GM23338 (cell line): ENCODE results near the gene GCNT2. TPM values are rescaled to one million over a fixed set of nuclear protein-coding genes. Genes with fewer than 3 reads are reported as not detected.
A peak's percentile ranks its signal among the peaks of the same experiment; 100 is the strongest.

ENCODE experiments used
- ATAC-seq: fragments of 200-7000 bp; cut with Tn5 transposase; 3 replicates; pipeline ENCODE4 v1.9.1; 2020
- DNase-seq: peaks from one replicate; pipeline ENCODE4 v3.0.0-alpha.2; 2015; ENCODE audit warnings: low spot score
- H2AFZ ChIP-seq: fragments of 200-600 bp; sonication (generic); 2 replicates; pipeline ENCODE4 v1.8.0; 2016; ENCODE audit warnings: antibody characterized with exemption, mild to moderate bottlenecking, moderate library complexity
- H3F3A ChIP-seq: fragments of 200-600 bp; sonication (generic); replicated peaks from 2 replicates; pipeline ENCODE4 v1.8.0; 2017; ENCODE audit warnings: antibody characterized with exemption, mixed run types, low read depth
- H3K27ac ChIP-seq: fragments of 200-600 bp; sonication (generic); 2 replicates; pipeline ENCODE4 v1.6.1; 2016; ENCODE audit warnings: low read depth
- H3K27me3 ChIP-seq: fragments of 200-600 bp; sonication (generic); 2 replicates; pipeline ENCODE4 v1.8.0; 2016; ENCODE audit warnings: mild to moderate bottlenecking, mixed run types, moderate library complexity; ENCODE audit not compliant: insufficient read depth
- H3K36me3 ChIP-seq: fragments of 200-600 bp; sonication (generic); 2 replicates; pipeline ENCODE4 v1.8.0; 2016; ENCODE audit warnings: mild to moderate bottlenecking; ENCODE audit not compliant: insufficient read depth
- H3K4me1 ChIP-seq: fragments of 200-600 bp; sonication (generic); 2 replicates; pipeline ENCODE4 v1.8.0; 2016; ENCODE audit warnings: mild to moderate bottlenecking, moderate library complexity; ENCODE audit not compliant: insufficient read depth
- H3K4me2 ChIP-seq: fragments of 200-600 bp; sonication (generic); 2 replicates; pipeline ENCODE4 v1.7.1; 2017; ENCODE audit warnings: mixed run types
- H3K4me3 ChIP-seq: fragments of 200-600 bp; sonication (generic); 2 replicates; pipeline ENCODE4 v1.6.1; 2016; ENCODE audit warnings: mixed run types
- H3K79me2 ChIP-seq: fragments of 200-600 bp; sonication (generic); replicated peaks from 2 replicates; pipeline ENCODE4 v1.8.0; 2017; ENCODE audit warnings: mild to moderate bottlenecking; ENCODE audit not compliant: insufficient read depth
- H3K9me2 ChIP-seq: fragments of 200-600 bp; sonication (generic); 2 replicates; pipeline ENCODE4 v1.8.0; 2017; ENCODE audit not compliant: insufficient read depth
- H4K20me1 ChIP-seq: fragments of 200-600 bp; sonication (generic); replicated peaks from 2 replicates; pipeline ENCODE4 v1.8.0; 2017; ENCODE audit warnings: mild to moderate bottlenecking; ENCODE audit not compliant: insufficient read depth
- H3K27ac Mint-ChIP-seq: 2 replicates; pipeline ENCODE4 v1.8.0; 2020; ENCODE audit warnings: inconsistent platforms, mild to moderate bottlenecking, moderate library complexity, mixed read lengths
- H3K27me3 Mint-ChIP-seq: 3 replicates; pipeline ENCODE4 v1.8.0; 2022; ENCODE audit warnings: low read depth, mild to moderate bottlenecking, moderate library complexity, mixed read lengths, inconsistent platforms; ENCODE audit not compliant: insufficient read depth, poor library complexity
- H3K36me3 Mint-ChIP-seq: 3 replicates; pipeline ENCODE4 v1.8.0; 2021; ENCODE audit warnings: low read depth, mild to moderate bottlenecking, inconsistent platforms, moderate library complexity, mixed read lengths
- H3K4me1 Mint-ChIP-seq: 3 replicates; pipeline ENCODE4 v1.8.0; 2020; ENCODE audit warnings: mild to moderate bottlenecking, inconsistent platforms, mixed read lengths
- H3K4me3 Mint-ChIP-seq: 3 replicates; pipeline ENCODE4 v1.8.0; 2021; ENCODE audit warnings: moderate library complexity, mild to moderate bottlenecking, inconsistent platforms, mixed read lengths
- H3K9me3 Mint-ChIP-seq: 3 replicates; pipeline ENCODE4 v1.8.0; 2020; ENCODE audit warnings: moderate library complexity, mild to moderate bottlenecking, inconsistent platforms, mixed read lengths
- CREB1 ChIP-seq: fragments of 250-450 bp; sonication (Bioruptor Pico); IDR thresholded peaks from 2 replicates; pipeline ENCODE4 v1.5.0; 2020; ENCODE audit warnings: low read depth, mild to moderate bottlenecking, moderate library complexity
- CTCF ChIP-seq, 2 experiments: fragments of 200-600 bp in 1 of 2; sonication (generic) in 1 of 2; conservative IDR thresholded peaks; 2 replicates each; pipeline versions ENCODE4 v1.5.1 to v1.6.1; 2016 to 2017; ENCODE audit warnings: antibody characterized with exemption in 2 of 2, low read depth in 2 of 2, mild to moderate bottlenecking in 2 of 2, moderate library complexity in 1 of 2
- ETS1 ChIP-seq: IDR thresholded peaks from 2 replicates; pipeline ENCODE4 v1.6.1; 2016; ENCODE audit warnings: antibody characterized with exemption
- EZH2 ChIP-seq: fragments of 200-600 bp; sonication (generic); IDR thresholded peaks from one replicate; pipeline ENCODE4 v1.8.0; 2017; ENCODE audit warnings: antibody characterized with exemption, mild to moderate bottlenecking, low read depth; ENCODE audit not compliant: unreplicated experiment
- JUNB ChIP-seq: IDR thresholded peaks from one replicate; pipeline ENCODE4 v1.6.1; 2016; ENCODE audit warnings: antibody characterized with exemption; ENCODE audit not compliant: unreplicated experiment
- NANOG ChIP-seq: IDR thresholded peaks from 2 replicates; pipeline ENCODE4 v1.6.1; 2016; ENCODE audit warnings: antibody characterized with exemption, borderline replicate concordance
- POLR2AphosphoS5 ChIP-seq: IDR thresholded peaks from 2 replicates; pipeline ENCODE4 v1.6.1; 2016; ENCODE audit warnings: antibody characterized with exemption, low read depth
- REST ChIP-seq: IDR thresholded peaks from one replicate; pipeline ENCODE4 v1.6.1; 2018; ENCODE audit warnings: antibody characterized with exemption; ENCODE audit not compliant: unreplicated experiment
- STAT1 ChIP-seq: IDR thresholded peaks from one replicate; pipeline ENCODE4 v1.6.1; 2016; ENCODE audit warnings: antibody characterized with exemption; ENCODE audit not compliant: unreplicated experiment
- ZNF114 ChIP-seq: fragments of 250-450 bp; sonication (Bioruptor Pico); IDR thresholded peaks from 2 replicates; pipeline ENCODE4 v1.5.0; 2020; ENCODE audit warnings: mild to moderate bottlenecking, moderate library complexity
- ZNF331 ChIP-seq: fragments of 250-450 bp; sonication (Bioruptor Pico); IDR thresholded peaks from 2 replicates; pipeline ENCODE4 v1.5.0; 2020; ENCODE audit warnings: low read depth, mild to moderate bottlenecking, moderate library complexity
- ZNF462 ChIP-seq: fragments of 250-450 bp; sonication (Bioruptor Pico); IDR thresholded peaks from 2 replicates; pipeline ENCODE4 v1.5.0; 2020; ENCODE audit warnings: mild to moderate bottlenecking, moderate library complexity
- polyA plus RNA-seq: library from polyadenylated mRNA; unstranded; fragments of >200 nt; fragmentation: Nextera tagmentation; extraction: Ambion mirVana; gene quantifications from 2 replicates; pipeline ENCODE4 v1.2.1, GENCODE V29; 2016
- total RNA-seq: library from RNA; depleted of rRNA; stranded (reverse); fragments of >200 nt; shearing (Covaris generic); gene quantifications from 2 replicates; pipeline ENCODE4 v1.2.3, GENCODE V29; 2014

The GCNT2 gene
- total and polyA plus RNA-seq, 2 experiments from 2014 or later: 28.3 to 137 TPM

DNA sequence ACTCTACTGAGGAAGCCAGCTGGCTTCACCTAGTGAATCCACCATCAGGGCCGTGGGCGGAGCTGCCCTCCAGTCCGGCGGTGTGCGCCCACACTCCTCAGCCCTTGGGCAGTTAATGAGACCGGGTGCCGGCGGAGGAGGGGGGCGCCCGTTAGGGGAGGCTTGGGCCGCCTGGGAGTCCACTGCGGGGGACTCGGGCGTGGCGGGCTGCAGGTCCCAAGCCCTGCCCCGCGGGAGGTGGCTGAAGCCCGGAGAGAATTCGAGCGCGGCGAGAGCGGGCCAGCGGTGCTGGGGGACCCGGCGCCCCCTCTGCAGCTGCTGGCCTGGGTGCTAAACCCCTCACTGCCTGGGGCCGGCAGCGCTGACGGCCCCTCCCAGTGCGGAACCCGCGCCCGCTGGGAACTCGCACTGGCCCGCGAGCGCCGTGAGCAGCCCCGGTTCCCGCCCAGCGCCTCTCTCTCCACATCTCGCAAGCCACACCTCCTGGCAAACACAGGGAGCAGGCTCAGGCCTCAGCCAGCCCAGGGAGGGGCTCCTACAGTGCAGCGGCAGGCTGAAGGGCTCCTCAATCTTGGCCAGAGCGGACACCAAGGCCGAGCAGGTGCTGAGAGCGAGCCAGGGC is 38.4 kb upstream of the GCNT2 start:
- Histone ChIP-seq H3K9me2 (no peaks in the 10 kb centered on the region), H3F3A (no peaks in the 10 kb centered on the region), H3K4me2 (no peak overlapping the region), H4K20me1 (no peaks in the 10 kb centered on the region), H3K4me1 (no peaks in the 10 kb centered on the region), H3K79me2 (no peaks in the 10 kb centered on the region), H3K4me3 (no peak overlapping the region), H3K27me3 (peaks cover 9% of the 10 kb centered on the region), H2AFZ (peak overlapping the region; percentile 14; the same call in 1 of the 2 replicates), H3K27ac (no peak overlapping the region), H3K36me3 (no peaks in the 10 kb centered on the region)
- ATAC-seq (no peak), DNase-seq (no peak)
- H3K9me3 Mint-ChIP-seq: peaks cover 13% of the 10 kb centered on the region; the same call in 2 of the 3 replicates
- H3K27ac Mint-ChIP-seq: no peak overlapping the region
- no peaks in the 10 kb centered on the region for H3K4me1 Mint-ChIP-seq
- H3K4me3 Mint-ChIP-seq: no peak overlapping the region
- peaks cover 17% of the 10 kb centered on the region for H3K27me3 Mint-ChIP-seq
- H3K36me3 Mint-ChIP-seq: peaks cover 2% of the 10 kb centered on the region; the same call in 1 of the 3 replicates
- TF ChIP-seq REST: no peak
- no peak for TF ChIP-seq CREB1 (CRISPR knock-in tag)
- TF ChIP-seq ZNF462 (CRISPR knock-in tag): no peak
- TF ChIP-seq STAT1: no peak
- TF ChIP-seq ZNF331: no peak
- no peak for TF ChIP-seq EZH2
- no peak for TF ChIP-seq CTCF (conservative IDR thresholded peaks at IDR 0.05; ENCODE audit: low read depth in 2 of 2)
- no peak for TF ChIP-seq NANOG
- TF ChIP-seq ETS1: no peak
- TF ChIP-seq ZNF114: no peak
- TF ChIP-seq POLR2AphosphoS5: no peak
- no peak for TF ChIP-seq JUNB
